Ovary (tissue), 3 donors: ENCODE data around the gene MRPL11.

Experiments
- POLR2A ChIP-seq: fragments of 450-650 bp; IDR thresholded peaks from one replicate; pipeline ENCODE4 v1.6.1; 2017; ENCODE audit warnings: antibody characterized with exemption, mild to moderate bottlenecking, moderate library complexity
- TF ChIP-seq, protein P1 (sequence below), 3 donors: fragments of 450-650 bp in 2 of 3; fragments of 200-600 bp in 1 of 3; IDR thresholded peaks; one replicate each; pipeline versions ENCODE4 v1.5.1 to v1.8.0; 2016 to 2022; ENCODE audit warnings: antibody characterized with exemption in 3 of 3, mild to moderate bottlenecking in 1 of 3
- donor health status: DM: no; HTN: no; CAD: no.

DNA sequence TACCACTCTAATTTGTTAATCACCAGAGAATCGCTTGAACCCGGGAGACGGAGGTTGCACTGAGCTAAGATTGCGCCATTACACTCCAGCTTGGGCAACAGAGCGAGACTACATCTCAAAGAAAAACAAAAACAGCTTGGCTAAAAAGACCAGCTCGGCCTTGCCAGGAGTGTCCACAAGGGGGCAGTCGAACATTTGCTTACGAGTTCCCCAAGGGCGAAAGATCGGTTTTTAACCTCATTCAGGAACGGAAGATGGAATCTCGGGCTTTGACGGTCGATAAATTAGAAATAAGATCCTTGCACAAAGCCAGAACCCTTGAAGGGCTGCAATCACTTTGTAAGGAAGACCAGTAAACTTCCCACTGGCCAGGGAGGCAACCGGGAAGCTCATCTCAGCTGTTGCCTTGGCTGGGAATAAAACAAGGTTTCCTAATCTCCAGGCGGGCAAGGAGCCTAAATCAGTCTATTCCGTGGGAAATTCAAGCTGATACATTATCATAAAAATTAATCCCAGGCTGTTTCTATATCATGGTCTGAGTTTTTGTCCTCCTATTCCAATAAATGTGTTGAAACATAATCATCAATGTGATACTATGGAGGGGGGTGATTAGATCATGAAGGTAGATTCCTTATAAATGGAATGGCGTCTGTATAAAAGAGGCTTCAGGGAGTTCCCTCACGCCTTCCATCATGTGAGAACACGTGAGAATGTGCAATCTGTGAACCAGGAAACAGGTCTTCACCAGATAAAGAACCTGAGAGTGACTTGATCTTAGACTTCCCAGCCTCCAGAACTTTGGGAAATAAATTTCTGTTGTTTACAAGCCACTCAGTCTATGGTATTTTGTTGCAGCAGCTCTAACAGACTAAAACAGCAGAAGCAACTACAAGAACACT lies 52.2 kb downstream of the MRPL11 start:
- TF ChIP-seq, protein P1, sequence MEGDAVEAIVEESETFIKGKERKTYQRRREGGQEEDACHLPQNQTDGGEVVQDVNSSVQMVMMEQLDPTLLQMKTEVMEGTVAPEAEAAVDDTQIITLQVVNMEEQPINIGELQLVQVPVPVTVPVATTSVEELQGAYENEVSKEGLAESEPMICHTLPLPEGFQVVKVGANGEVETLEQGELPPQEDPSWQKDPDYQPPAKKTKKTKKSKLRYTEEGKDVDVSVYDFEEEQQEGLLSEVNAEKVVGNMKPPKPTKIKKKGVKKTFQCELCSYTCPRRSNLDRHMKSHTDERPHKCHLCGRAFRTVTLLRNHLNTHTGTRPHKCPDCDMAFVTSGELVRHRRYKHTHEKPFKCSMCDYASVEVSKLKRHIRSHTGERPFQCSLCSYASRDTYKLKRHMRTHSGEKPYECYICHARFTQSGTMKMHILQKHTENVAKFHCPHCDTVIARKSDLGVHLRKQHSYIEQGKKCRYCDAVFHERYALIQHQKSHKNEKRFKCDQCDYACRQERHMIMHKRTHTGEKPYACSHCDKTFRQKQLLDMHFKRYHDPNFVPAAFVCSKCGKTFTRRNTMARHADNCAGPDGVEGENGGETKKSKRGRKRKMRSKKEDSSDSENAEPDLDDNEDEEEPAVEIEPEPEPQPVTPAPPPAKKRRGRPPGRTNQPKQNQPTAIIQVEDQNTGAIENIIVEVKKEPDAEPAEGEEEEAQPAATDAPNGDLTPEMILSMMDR (IDR thresholded peaks at IDR 0.05) = peak; percentile 54 to 78 (median 61)
- TF ChIP-seq POLR2A = no peak
